HG03066 (cell line): ENCODE data around the gene SCYGR6.
"Not testable (repeated sequence)": the region's sequence is repeated elsewhere in the genome, so short reads cannot be mapped to it uniquely, and the experiment has no call there.

ENCODE experiments used
- ATAC-seq: cut with Tn5 transposase; IDR thresholded peaks from one replicate; pipeline ENCODE4 v1.9.1; 2021; ENCODE audit warnings: low read depth; ENCODE audit not compliant: unreplicated experiment

The SCYGR6 gene

GRCh38 chr2:227724394-227725039 lies at the start of gene SCYGR6:
Gene SCYGR6 (minus strand): TSS chr2:227724757. CDS start chr2:227724757, 0 bp downstream.
- ATAC-seq, result no peak

- no peak for ATAC-seq
Measured at GRCh38 chr2:227774011-227774624, 49.6 kb upstream of the SCYGR6 start.

GRCh38 chr2:227772932-227773331 lies 48.4 kb upstream of the SCYGR6 start:
- ATAC-seq, result no peak

GRCh38 chr2:227772197-227772661 lies 47.7 kb upstream of the SCYGR6 start:
- ATAC-seq, result no peak

- no peak for ATAC-seq
Measured at GRCh38 chr2:227767830-227768229, 43.3 kb upstream of the SCYGR6 start.

GRCh38 chr2:227766373-227766883 lies 41.9 kb upstream of the SCYGR6 start:
- ATAC-seq, result peak; percentile 95

GRCh38 chr2:227765788-227766372 lies 41.3 kb upstream of the SCYGR6 start:
- ATAC-seq, result no peak

GRCh38 chr2:227761740-227762476 lies 37.4 kb upstream of the SCYGR6 start:
- no peak for ATAC-seq

GRCh38 chr2:227759411-227760118 lies 35.0 kb upstream of the SCYGR6 start:
- ATAC-seq, result no peak

GRCh38 chr2:227756261-227756660 lies 31.7 kb upstream of the SCYGR6 start:
- ATAC-seq, result not testable (repeated sequence)

- ATAC-seq, result no peak
Measured at GRCh38 chr2:227748079-227748478, 23.5 kb upstream of the SCYGR6 start.

GRCh38 chr2:227745594-227745993 lies 21.0 kb upstream of the SCYGR6 start, which contains the start of gene SCYGR8:
Gene SCYGR8 (plus strand): TSS chr2:227745894. CDS start chr2:227745894, 0 bp downstream.
- no peak for ATAC-seq

- not testable (repeated sequence) for ATAC-seq
Measured at GRCh38 chr2:227740705-227741104, 16.1 kb upstream of the SCYGR6 start.

GRCh38 chr2:227739351-227739750 lies 14.8 kb upstream of the SCYGR6 start:
- ATAC-seq, result no peak

- ATAC-seq, result no peak
Measured at GRCh38 chr2:227728035-227728434, 3.5 kb upstream of the SCYGR6 start, which contains the start of gene SCYGR7. Gene SCYGR7 (plus strand): TSS chr2:227728335. CDS start chr2:227728335, 0 bp downstream.

GRCh38 chr2:227722821-227723220 lies 1.7 kb downstream of the SCYGR6 start:
- not testable (repeated sequence) for ATAC-seq

GRCh38 chr2:227720680-227721079 lies 3.9 kb downstream of the SCYGR6 start:
- ATAC-seq, result no peak

GRCh38 chr2:227719641-227720040 lies 4.9 kb downstream of the SCYGR6 start:
- ATAC-seq, result no peak

GRCh38 chr2:227717687-227718567 lies 6.6 kb downstream of the SCYGR6 start, which contains the start of gene SLC19A3:
Gene SLC19A3 (minus strand): TSS chr2:227718028. CDS start chr2:227702318, 15,710 bp downstream.
- no peak for ATAC-seq
